ENCODE data around the gene ITCH. TPM values are rescaled to one million over a fixed set of nuclear protein-coding genes. Genes with fewer than 3 reads are reported as not detected.

ITCH gene
- total RNA-seq, 1 donor from 2014 or later: 76.5 TPM

- no peak for DNase-seq
Observed at GRCh38 chr20:34534391-34535165, 171.5 kb downstream of the ITCH start.

DNA sequence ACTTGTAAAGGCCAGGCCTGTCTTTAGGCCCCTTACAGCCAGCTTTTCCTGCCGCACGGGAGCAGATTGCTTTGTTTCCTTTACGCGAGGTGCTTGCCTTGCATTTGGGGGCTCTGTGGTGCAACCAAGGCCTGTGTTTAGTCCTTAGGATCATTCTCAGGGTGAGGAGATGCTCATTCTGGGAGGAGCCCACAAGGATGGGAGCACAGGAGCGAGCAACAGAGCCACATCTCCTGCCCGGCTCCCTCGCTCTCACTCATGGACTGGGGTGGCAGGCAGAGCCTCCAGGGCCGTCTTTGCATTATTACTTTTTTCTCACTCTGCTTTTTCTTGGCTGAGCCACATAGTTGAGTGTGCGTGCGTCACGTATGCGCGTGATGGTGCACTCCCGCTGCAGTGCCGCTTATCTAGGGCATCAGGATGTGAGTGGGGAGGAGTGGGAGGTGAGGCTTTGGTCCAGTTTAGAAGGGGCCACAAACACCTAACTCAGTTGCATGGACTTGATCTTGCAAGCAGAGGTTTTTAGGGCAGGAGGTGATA is 172.3 kb downstream of the ITCH start:
- no peak for DNase-seq

DNA sequence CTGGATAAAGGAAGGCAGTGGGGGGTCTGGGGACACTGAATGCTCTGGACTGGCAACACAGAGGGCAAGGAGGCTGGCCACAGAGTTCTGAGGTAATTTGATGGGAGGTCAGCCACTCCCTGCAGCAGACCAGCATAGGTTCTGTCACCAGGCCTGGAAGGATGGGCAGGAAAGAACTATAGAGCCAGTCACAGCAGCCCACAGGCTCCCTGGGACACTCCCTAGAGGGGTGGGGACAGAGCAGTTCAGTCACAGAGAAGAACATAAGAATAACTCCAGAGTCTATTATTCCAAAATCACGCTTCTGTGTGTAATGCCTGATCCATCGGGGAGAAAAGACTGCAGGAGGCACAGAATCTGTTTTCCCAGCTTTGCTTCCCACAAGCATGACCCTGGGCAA is 172.8 kb downstream of the ITCH start:
- DNase-seq: no peak

DNA sequence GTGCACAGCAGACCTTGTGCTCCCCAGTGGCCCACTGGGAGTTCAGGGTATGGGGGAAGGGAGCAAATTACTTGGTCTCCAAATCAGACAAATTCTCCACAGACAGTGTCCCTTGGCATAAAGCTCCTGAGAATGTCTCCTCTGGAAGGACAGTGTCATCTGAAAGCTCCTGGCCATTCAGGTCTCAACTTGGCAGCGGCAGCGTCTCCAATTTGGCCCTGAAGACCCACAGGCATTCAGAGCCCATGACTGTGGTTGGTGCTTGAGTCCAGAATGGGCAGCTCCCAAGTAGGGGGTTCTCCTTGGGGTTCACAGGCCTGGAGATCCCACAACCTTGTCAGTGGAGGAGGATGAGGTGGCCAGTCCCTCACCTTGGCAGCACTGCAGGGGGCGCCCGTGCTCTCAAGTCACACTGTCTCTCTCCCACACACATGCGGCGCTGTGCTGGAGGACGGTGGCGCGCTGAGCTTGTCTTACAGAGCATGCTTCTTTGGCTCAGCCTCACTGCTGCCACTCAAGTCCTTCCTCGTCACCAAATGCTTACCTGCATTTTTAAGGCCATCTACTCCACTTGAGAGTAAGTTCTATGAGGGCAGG is 173.8 kb downstream of the ITCH start:
- DNase-seq: no peak

- DNase-seq: no peak
Observed at GRCh38 chr20:34537651-34538050, 174.6 kb downstream of the ITCH start.

GRCh38 chr20:34538671-34539123 is 175.6 kb downstream of the ITCH start:
- no peak for DNase-seq

- no peak for DNase-seq
Observed at GRCh38 chr20:34539756-34540155, 176.7 kb downstream of the ITCH start.

- no peak for DNase-seq
Observed at GRCh38 chr20:34540596-34541263, 177.7 kb downstream of the ITCH start.

- DNase-seq: no peak
Observed at GRCh38 chr20:34541264-34541901, 178.3 kb downstream of the ITCH start.

- no peak for DNase-seq
Observed at GRCh38 chr20:34541917-34542316, 178.8 kb downstream of the ITCH start.

DNA sequence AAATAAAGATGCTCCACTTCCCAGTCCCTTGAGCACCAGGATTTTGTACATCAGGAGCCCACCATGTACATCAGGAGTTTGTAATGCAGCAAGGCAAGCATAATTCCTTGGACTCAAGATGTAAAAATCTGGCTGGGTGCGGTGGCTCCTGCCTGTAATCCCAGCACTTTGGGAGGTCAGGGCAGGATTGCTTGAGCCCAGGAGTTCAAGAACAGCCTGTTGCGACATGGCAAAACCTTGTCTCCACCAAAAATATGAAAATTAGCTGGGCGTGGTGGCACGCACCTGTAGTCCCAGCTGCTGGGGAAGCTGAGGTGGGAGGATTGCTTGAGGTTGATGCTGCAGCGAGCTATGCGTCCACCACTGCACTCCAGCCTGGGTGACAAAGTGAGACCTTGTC is 179.4 kb downstream of the ITCH start:
- no peak for DNase-seq

- DNase-seq: no peak
Observed at GRCh38 chr20:34543463-34544056, 180.5 kb downstream of the ITCH start.

DNA sequence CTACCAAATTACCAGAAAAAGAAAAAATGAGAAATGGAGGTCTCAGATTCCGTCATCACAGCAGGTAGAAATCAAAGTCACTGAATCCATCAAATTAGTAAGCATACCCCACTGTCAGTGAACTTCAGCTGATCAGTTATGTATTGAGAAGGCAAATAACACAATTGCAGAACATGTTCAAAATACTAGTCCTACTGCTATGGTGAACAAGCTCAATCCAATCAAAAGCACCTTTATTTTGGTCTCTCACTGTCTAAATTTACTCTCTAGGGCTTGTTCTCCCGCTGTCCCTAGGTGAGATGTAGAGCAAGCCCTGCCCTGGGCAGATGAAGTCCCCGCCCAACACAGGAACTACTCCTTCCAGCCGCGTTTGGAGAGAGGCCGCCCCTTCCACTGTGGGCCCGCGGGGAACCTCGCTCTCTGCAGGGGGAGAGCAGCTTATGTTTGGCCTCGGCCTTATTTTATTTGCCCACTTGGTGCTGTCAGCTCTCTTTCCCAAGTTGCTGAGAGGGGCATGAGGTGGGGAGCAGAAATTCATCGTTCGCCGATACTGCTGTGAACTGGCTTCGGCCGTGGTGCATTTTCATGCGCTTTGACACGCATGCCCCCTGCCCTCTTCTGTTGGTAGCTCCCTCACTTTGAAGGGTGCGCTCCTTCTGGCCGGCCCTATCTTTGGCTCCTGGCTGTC is 181.2 kb downstream of the ITCH start:
- peak; percentile 51 for DNase-seq

DNA sequence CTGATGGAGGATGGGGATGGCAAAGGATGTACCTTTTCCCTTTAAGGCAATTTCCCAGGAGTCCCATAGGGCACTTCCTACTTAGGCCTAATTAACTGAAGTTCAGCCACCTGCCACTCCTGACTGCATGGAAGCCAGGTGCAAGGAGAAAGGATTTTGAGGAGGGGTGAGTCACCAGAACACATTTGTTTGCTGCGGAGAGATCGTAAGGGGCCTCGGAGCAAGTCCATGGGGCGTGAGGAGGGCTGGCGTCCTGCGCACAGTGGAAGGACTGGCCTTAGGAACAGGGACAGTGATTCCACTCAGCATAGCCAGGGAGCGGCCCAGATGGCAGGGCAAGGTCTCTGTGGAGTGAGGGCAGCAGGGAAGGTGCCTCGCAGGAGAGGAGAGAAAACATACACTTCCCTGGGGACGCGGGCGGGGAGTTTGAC is 183.7 kb downstream of the ITCH start:
- no peak for DNase-seq

DNA sequence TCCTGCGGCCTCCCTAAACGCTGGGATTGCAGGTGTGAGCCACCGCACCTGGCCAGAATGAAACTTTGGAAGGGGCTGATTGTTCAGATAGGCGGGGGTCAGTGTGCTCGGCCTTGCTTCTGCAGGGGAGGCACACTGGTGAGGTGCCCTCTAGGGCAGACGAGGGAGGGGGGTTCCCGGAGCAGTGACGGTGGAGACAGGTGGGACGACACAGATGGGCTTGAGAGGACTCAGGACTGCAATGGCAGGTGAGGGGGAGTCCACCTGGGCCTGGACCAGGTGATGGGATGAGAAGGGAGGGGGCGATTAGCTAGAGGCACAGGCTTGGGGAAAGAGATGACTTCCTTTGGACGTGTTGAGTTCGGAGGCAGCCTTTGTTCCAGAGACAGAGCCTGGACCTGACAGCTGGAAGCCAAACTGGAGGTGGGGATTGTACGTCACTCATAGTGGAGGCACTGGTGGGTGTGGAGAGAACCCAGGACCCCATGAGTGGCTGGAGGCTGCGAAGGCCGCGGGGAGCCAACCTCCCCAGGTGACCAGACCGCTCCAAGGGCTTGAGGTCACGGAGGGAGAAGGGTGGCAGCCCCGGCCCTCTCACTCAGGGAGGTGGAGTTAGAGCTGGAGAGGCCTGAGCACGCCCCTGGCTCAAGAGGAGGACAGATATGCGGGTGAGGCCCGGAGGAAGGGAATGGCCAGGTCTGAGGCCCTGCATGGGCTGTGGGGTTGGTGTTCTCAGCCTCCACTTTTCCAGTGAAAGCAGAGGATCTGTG is 185.0 kb downstream of the ITCH start:
- DNase-seq: no peak

DNA sequence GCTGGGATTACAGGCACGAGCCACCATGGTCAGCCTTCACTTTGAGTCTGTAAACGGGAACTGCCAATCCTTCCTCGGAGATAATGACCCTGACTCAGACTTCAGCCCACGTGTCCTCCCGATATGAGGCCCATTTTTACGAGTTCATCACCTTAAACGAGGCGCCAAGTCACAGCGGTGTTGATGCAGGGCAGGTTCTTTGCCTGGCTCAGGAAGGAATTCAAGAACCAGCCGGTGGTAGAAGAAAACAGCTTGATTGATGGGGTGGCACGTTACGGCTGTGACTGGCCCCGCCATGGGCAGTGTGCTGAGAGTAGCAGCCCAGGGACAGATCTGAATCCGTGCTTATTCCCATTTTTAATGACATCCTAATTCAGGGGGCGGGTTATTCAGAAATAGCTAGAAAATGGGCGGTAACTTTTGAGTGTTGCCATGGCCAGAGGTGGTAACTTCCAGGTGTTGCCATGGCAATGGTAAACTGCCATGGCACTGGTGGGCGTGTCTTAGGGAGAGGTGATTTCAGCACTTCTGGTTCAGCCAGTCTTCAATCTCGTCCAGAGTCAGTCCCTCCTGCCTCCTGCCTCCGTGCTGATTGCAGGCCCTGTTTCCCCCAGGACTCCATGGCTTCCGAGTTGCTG is 186.3 kb downstream of the ITCH start:
- DNase-seq: peak; percentile 55

- no peak for DNase-seq
Observed at GRCh38 chr20:34549929-34550305, 186.8 kb downstream of the ITCH start.

DNA sequence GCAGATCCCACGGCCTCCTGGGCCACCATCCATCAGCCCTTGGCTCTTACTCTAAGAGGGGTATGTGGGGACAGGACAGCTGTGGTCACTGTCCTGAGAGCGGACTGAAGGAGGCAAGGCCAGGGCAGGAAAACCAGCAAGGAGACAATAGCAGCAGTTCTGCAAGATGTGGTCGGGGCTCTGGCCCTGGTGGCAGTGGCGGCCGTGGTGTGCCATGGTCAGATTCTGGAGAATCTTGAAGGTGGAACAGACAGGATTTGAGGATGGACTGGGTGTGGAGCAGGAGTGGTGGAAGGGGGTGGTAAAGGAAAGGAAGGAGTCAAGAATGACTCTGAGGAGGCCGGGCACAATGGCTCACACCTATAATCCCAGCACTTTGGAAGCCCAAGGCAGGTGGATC is 189.5 kb downstream of the ITCH start:
- no peak for DNase-seq

- DNase-seq: no peak
Observed at GRCh38 chr20:34553366-34553867, 190.3 kb downstream of the ITCH start.

DNA sequence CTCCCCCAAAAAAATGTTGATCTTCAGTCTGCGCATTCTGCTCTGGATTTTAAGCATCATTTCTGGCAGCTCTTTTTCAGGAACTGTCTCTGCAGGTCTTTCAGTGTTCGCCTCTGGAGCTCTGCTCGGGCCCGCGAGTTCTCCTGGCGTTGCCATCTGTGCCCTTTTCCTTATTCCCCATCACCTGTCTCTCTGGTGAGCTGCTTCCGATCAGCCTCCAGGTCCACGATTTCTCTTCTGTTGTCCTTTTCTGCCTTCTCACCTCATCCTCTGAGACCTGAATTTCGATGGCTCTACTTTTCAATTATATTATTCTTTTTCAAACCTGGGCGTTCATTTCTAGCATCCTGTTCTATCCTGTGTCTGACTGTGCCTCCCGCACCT is 194.9 kb downstream of the ITCH start:
- peak; percentile 44 for DNase-seq
